GM04504 (cell line): ENCODE results near the gene EPS8.

Experiments used
- DNase-seq: peaks from one replicate; pipeline ENCODE4 v3.0.0-alpha.2; 2012; ENCODE audit warnings: low read depth

Gene EPS8

GRCh38 chr12:15789220-15790171 is at the start of gene EPS8:
Gene EPS8, minus strand, starts transcription at chr12:15789388. Its CDS starts 106,437 bp downstream, at chr12:15682951.
- DNase-seq = peak; percentile 89

GRCh38 chr12:15837141-15837790 is 48.1 kb upstream of the EPS8 start:
- DNase-seq = peak; percentile 75

- no peak for DNase-seq
Measured at GRCh38 chr12:15834575-15834974, 45.4 kb upstream of the EPS8 start.

GRCh38 chr12:15831315-15831978 is 42.3 kb upstream of the EPS8 start:
- DNase-seq = no peak

GRCh38 chr12:15830538-15830937 is 41.4 kb upstream of the EPS8 start:
- no peak for DNase-seq

GRCh38 chr12:15829949-15830348 is 40.8 kb upstream of the EPS8 start:
- DNase-seq = no peak

GRCh38 chr12:15829255-15829654 is 40.1 kb upstream of the EPS8 start:
- no peak for DNase-seq

GRCh38 chr12:15827136-15827535 is 37.9 kb upstream of the EPS8 start:
- DNase-seq = no peak

GRCh38 chr12:15824516-15824915 is 35.3 kb upstream of the EPS8 start:
- no peak for DNase-seq

- DNase-seq = no peak
Measured at GRCh38 chr12:15823360-15824128, 34.4 kb upstream of the EPS8 start.

GRCh38 chr12:15819644-15820437 is 30.7 kb upstream of the EPS8 start:
- no peak for DNase-seq

- DNase-seq = no peak
Measured at GRCh38 chr12:15818418-15818817, 29.2 kb upstream of the EPS8 start.

GRCh38 chr12:15815730-15816129 is 26.5 kb upstream of the EPS8 start:
- no peak for DNase-seq

- no peak for DNase-seq
Measured at GRCh38 chr12:15811214-15812127, 22.3 kb upstream of the EPS8 start.

- DNase-seq = no peak
Measured at GRCh38 chr12:15808652-15809051, 19.5 kb upstream of the EPS8 start.

GRCh38 chr12:15808250-15808649 is 19.1 kb upstream of the EPS8 start:
- no peak for DNase-seq

GRCh38 chr12:15806826-15807225 is 17.6 kb upstream of the EPS8 start:
- no peak for DNase-seq

- DNase-seq = no peak
Measured at GRCh38 chr12:15801770-15802744, 12.9 kb upstream of the EPS8 start.

GRCh38 chr12:15800278-15800677 is 11.1 kb upstream of the EPS8 start:
- no peak for DNase-seq
